Effector CD8-positive, alpha-beta T cell (primary cell): Measurements from ENCODE around the gene SOAT2.

Experiments used
- DNase-seq: peaks from one replicate; lab custom pipeline; 2025; lab: John Stamatoyannopoulos, UW

SOAT2 gene

GRCh38 chr12:53065470-53065869 is 37.8 kb upstream of the SOAT2 start:
- DNase-seq: no peak

DNA sequence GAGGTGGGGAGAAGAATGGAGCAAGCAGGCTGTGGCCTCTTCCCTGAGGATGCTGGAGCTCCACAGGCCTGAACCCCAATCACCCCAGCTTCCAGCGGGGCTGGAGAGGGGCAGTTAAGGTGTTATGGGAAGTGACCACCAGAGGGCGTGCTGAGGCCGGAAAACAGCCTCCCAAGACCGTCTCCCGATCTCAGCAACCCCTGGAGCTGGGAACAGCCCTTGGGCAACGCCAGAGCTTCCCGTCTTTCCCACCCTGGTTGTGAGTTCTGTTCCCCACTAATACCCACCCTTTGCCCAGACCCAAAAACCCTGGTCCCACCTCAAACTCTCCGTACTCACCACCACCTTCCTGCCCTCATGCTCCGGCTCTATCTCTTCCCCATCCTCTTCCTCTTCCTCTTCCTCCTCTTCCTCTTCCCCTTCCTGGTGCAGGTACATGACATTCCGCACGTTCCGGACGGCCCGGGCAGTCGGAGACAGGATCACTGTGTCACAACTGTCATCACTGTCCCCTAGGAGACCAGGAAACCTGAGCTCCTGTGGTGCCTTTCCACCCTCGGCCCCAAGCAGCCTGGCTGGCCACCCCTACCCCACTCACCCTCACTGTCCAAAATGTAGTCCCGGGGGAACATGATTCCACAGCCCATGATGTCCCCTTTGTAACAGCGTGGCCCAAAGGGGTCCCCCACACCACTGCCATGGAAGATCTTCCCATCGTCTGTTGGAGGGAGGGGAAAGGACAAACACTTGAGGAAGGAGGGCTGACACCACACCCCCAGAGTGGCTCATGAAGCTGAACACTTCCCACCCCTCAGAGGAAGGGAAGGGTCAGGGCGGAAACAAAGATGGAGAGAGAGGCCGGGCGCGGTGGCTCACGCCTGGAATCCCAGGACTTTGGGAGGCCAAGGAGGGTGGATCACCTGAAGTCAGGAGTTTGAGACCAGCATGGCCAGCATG is 37.0 kb upstream of the SOAT2 start:
- DNase-seq: peak; percentile 54

- DNase-seq: no peak
Observed at GRCh38 chr12:53067074-53067992, 36.0 kb upstream of the SOAT2 start.

- DNase-seq: no peak
Observed at GRCh38 chr12:53067993-53068770, 35.1 kb upstream of the SOAT2 start.

GRCh38 chr12:53068811-53069585 is 34.3 kb upstream of the SOAT2 start:
- no peak for DNase-seq

DNA sequence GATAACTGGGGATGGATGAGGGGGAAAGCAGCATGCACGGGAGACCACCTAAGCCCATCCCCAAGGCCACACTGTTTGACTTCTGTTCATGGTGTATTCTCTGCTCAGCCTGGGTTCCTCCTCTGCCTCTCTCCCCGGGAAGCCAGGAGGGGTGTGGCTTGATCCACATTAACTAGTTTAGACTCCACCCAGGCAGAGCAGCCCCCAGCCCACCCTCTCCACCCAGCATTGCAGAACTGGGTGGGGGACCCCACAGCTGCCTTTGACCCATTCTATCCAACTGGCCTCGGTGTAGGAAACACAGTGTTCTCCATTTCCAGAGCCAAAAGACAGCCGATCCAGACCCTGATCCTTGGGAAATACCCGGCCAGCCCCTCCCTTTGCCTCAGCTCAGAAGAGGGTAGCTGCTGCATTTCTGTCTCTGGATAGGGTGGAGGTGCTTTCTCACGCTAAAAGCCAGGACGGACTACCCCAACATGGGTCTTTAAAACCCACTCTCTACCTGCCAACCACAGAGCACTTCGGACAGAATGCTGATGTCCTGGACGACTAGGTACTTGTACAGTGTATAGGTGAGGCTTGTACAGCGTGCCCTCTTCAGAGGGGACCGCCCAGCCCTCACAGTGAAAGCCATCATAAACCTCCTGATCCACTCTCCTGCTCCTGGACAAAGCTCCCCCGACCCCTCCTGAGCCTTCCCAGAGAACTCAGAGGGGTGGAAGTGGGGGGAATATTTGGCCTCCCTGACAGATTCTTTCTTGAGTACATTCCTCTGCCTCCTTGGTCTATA is 33.5 kb upstream of the SOAT2 start:
- DNase-seq: no peak

DNA sequence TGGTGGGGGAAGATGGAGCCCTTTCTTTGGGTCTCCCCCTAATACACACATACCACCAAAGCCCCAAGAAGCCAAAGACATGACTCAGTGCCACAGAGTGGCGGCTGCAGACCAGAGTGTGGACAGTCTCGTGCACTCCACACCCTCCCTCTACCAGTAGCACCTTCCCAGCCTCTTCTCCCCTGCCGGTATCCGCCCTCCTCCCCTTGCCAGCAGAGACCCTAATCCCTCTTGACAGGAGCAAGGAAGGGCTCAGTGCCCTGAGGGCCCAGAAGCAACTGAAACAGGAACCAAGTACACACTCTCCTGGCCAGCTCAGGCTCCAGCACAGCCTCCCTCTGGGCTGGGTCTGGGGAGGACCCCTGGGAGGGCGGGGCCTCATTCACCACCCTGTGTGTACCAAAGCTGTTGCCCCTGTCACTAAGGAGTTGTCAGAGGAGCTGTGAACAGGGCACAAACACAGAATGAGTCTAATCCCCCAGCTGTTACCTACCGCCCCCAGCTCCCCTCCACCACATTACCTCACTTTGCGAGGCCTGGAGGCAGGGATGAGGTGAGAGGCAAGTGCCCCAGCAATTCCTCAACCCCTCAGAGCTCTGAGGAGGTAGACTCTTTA is 32.3 kb upstream of the SOAT2 start:
- no peak for DNase-seq

DNA sequence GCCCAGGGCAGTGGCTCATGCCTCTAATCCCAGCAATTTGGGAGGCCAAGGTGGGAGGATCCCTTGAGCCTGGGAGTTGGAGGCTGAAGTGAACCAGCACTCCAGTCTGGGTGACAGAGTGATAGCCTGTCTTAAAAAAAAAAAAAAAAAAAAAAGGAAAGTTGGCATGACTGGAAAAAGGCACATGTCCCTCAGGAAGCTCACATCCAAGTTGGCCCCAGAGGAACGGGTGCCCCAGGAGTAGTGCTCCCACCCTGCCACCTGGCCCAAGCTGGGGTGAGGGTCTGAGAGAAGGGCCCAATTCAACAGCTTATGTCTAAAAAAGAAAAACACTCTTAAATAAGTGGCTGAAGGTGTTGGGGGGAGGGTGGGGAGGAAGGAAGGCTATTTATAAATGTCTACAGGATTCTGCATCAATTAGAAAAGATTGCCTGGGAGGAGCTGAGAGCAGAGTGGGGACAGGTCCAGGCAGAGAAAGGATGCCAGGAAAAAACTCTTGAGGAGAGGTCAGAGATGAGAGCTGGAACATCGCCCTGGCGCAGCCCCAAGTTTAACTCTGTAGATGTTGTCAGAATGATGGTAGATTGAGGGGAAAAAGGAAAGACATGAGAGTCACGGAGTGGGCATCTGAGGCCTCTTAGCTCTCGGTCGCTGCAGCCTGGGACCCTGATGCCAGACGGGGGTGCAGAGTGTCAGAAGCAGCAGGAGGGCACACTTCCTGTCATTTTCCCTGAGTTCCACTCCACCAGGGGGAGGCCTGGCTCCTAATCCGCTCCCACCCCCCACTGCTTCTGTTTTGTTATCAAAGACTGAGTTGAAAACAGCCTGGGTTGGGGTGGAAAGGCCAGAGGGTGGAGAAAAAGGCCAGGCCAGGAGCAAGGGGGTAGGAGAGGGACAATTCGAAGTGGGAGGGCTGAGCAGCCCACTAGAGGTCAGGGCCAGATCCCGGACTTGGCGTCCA is 31.4 kb upstream of the SOAT2 start:
- no peak for DNase-seq

GRCh38 chr12:53073881-53074280 is 29.4 kb upstream of the SOAT2 start:
- no peak for DNase-seq

DNA sequence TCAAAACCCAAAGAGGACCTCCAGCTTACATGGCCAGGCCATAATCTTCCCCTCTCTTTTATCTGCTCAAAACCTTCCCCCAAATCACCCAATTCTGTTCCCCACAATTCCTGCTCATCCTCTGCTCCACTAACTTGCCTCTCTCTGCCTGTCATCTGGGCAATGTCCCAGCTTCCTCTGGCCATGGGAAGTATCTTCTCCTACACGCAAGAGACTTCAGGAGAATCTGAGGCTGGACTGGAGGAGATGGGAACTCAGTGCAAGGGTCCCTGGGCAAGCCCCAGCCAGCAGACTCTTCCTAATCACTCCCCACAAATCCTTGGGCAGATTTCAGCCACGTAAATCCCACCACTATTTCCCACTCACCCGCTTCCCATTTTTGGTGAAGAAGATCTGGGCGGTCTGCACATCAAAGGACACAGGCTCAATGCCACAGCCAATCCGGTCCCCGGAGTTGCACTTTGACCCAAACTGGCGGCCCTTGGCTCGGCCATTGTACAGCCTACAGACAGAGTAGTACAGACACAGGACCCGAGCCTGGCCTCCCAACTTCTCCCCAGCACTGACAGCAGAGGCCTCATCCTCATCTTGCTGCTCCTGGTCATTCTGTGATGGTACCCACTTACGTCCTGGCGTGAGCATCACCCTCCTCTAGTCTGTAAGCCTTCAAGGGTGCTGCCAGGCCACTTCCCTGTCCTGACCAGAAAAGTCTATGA is 28.8 kb upstream of the SOAT2 start:
- DNase-seq: no peak

GRCh38 chr12:53074999-53075370 is 28.3 kb upstream of the SOAT2 start:
- no peak for DNase-seq

DNA sequence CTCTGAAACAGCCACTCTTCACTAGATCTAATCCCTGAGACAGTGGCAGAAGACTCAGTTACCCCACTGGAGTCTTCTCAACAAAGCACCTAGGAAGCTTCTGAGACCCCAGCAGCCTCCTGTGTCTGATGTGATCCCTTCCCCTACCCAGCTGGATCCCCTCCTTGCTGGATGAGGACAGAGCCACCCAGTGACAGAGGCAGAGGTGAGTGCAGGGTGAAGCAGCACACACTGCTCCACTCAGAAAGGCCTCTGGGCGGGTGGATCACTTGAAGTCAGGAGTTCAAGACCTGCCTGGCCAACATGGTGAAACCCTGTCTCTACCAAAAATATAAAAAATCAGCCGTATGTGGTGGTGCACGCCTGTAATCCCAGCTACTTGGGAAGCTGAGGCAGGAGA is 26.8 kb upstream of the SOAT2 start:
- no peak for DNase-seq

DNA sequence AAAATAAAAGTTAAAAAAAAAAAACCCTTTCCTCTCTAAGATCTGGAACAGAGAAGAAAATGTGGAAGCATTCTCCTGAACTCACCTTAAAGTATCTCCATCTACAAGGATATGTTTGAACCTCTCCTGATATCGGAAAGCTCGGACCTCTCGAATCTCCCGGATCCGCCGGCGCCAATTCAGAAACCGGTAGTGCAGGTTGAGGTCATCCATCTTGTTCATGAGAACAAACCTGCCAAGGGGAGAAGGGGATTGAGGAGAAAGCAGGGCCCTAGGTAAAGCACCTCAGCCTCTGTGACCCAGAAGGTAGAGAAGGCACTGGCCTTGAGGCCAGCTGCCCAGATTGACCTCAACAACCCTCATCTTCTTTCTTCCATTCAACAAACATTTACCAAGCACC is 26.3 kb upstream of the SOAT2 start:
- no peak for DNase-seq

DNA sequence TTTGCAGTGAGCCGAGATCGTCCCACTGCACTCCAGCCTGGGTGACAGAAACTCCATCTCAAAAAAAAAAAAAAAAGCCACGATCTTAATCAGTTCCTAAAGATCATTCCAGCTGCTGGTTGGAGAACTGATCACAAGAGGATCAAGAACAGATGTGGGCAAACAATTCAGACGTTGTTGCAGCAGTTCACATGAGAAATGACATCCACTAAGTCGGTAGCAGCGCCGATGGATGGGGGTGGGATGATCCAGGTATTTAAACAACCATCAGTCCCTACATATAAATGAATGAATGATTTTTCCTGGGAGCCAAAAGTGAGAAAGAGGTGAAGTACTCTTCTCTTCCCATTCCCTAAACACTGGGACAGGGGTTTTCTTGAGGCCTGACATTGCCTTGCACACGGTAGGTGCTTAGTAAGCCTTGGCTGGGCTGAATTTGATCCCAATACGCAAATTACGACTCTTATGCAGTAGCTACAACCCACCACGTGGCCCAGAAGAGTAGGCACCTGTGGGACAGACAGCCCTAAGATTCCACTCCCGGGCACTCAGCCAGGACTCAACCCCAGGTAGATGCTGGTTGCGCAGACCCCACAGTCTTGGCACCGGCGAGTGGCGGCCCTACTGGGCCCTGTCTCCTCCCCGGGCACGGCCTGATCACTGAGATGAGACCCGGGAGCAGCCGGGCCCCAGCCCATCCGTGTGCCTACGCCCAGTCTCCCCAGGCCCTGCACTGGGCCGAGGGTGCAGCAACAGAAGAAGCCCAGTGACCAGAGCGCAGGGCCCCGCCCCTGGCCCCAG is 24.7 kb upstream of the SOAT2 start:
- peak; percentile 50 for DNase-seq

- DNase-seq: peak; percentile 96
Observed at GRCh38 chr12:53079226-53080117, 23.8 kb upstream of the SOAT2 start, which contains the start of gene SPRYD3. Gene SPRYD3 (minus strand): TSS chr12:53079390. CDS start chr12:53079333, 57 bp downstream.

DNA sequence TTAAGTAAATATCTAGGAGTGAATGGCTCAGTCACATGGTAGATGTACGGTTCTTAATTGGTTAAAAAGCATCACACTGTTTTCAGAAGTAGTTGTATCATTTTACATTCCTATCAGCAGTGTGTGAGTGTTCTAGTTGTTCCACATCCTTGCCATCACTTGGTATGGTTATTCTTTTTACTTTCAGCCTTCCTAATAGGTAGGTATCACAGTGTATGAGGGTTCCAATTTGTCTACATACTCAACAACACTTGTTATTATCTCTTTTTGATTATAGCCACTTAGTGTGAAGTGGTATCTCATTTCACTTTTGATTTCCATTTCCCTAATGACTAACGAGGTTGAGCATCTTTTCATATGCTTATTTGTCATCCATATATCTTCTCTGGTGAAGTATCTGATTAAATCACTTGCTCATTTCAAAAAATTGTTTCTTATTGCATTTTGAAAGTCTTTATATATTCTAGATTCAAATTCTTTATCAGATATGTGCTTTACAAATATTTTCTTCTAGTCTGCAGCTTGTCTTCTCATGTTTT is 20.6 kb upstream of the SOAT2 start:
- DNase-seq: no peak
